IPS DF 19.7 (cell line): ENCODE results near the gene CREBRF.
"Not testable (repeated sequence)": the region's sequence is repeated elsewhere in the genome, so short reads cannot be mapped to it uniquely, and the experiment has no call there.

ENCODE experiments used
- DNase-seq: peaks from one replicate; pipeline ENCODE4 v3.0.0-alpha.2; 2013; ENCODE audit warnings: low read depth, low spot score

Gene CREBRF, protein sequence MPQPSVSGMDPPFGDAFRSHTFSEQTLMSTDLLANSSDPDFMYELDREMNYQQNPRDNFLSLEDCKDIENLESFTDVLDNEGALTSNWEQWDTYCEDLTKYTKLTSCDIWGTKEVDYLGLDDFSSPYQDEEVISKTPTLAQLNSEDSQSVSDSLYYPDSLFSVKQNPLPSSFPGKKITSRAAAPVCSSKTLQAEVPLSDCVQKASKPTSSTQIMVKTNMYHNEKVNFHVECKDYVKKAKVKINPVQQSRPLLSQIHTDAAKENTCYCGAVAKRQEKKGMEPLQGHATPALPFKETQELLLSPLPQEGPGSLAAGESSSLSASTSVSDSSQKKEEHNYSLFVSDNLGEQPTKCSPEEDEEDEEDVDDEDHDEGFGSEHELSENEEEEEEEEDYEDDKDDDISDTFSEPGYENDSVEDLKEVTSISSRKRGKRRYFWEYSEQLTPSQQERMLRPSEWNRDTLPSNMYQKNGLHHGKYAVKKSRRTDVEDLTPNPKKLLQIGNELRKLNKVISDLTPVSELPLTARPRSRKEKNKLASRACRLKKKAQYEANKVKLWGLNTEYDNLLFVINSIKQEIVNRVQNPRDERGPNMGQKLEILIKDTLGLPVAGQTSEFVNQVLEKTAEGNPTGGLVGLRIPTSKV

DNA sequence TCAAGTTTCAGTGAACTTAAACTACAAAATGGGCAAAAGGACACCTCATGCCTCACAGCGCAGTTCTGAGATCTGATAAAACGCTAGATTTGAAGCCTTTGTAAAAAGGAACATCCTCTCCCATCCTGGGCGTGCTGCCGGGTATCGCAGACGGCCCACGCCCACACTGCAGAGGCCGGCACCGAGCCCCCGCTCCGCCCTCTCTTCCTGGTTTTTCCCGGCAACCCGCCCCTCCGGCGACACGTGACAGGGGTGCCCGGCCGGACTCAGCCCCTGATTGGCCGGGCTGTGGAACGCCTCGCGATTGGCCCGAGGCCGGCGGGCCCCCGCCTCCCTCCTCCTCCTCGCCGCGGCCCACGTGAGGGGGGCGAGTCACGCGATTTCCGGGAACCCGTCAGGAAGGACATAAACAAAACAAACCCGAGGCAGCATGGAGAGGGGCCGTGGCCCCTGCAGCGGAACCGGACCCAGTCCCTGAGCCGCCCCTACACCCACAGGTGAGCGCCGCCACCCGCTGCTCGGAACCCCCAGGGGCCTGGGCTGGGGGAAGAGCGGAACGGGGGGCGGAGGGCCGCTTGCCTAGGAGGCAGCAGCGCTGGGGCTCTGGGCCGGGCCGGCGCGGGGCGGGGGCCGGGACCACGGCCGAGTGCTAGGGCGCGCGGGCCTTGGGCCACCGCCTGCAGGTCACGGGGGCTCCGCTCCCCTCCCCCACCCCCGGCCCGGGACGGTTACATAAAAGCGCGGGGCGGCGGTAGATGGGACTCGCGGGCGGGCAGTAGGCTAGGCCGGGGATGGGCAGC is at the start of gene CREBRF:
Gene CREBRF, plus strand, starts transcription at position 370 of the 800 bp plus-strand sequence. CDS start 24,424 bp downstream, outside the sequence.
- DNase-seq, result peak; percentile 78

DNA sequence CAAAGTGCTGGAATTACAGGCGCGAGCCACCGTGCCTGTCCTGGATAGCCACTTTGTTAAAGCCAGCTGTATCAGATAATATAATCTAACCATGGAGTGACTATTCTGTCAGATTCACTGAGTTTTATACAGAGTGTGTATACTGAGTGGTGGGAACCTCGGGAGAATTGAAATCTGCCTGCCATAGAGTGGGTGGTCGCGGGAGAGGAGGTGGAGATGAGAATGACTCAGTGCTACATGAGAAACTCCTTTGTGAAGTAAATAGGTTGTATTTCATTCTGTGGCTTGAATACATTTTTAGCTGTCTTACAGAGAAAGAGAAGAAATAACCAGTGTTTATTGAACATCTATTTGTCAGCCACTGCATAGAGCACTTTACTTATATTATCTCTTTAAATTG is 46.1 kb upstream of the CREBRF start:
- no peak for DNase-seq

DNA sequence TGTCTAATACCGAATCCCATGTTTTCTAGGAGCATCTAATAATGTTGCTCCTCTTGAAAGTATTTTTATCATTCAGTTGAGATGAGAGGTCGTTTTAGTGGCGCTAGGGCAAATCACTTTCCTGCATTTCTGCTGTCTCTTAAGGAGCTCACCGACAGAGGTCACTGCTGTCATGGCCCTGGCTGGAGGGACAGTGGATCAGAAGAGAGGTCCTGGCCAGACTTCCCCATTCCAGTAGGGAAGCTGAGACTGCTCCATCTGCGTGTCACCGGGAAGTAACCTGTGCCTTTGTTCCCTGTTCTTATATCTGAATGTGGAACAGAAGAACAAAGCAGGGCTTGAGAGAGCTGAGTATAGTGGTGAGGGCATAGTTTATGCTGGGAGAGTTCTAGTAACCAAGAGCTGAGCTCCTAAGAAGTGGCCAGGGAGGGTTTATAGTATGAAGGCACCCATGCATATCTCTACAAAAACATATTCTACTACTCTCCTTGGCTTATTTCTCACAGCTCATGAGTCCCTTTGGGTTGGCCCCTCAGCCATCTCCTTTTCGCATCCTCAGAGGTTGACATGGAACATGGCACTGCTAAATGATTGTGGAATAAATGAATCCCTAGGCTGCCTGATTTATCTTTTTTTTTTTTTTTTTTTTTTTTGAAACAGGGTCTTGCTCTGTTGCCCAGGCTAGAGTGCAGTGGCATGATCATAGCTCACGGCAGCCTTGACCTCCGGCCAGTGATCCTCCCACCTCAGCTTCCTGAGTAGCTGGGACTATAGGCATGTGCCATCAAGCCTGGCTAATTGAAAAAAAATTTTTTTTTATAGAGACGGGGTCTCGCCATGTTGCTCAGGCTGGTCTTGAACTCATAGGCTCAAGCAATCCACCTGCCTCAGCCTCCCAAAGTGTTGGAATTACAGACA is 45.3 kb upstream of the CREBRF start:
- DNase-seq, result no peak

DNA sequence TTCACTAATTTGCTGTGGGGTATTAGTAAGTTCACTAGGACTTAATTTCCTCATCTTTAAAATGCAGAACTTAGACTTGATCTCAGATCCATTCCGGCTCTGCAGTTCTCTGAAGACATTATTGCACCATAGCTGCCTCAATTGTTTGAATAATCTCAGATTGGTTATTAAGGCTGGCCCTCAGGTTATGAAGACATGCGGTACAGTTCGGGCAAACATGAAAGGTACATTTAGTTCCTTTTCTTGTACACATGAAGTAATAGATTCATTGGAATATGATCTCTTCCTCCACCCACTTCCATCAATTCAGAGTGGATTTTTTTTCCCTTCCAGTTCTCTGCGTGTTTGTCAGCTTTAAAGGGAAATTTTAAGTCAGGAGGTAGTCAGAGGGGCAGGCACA is 44.6 kb upstream of the CREBRF start:
- no peak for DNase-seq

- DNase-seq, result no peak
These were observed 43.3 kb upstream of the CREBRF start for GRCh38 chr5:173012882-173013281.

- DNase-seq, result no peak
These were observed 41.5 kb upstream of the CREBRF start for GRCh38 chr5:173014671-173015070.

DNA sequence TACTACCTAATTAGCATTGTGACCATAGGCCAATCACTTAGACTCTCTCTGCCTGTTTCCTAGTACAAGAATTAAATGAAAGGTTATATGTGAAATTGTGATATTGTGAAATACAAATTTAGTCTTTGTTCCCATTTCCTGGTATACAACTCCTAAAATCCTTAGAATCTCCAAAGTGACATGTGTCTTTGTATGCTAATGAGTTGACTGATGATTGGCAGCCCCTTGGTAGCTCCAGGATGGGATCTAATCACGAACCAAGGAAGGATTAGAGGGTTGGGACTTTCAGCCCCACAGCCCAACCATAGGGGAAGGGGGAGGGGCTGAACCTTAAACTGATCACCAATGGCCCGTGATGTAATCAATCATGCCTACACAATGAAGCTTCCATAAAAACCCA is 41.0 kb upstream of the CREBRF start:
- DNase-seq, result no peak

GRCh38 chr5:173015598-173016455 is 40.3 kb upstream of the CREBRF start:
- DNase-seq, result no peak

- DNase-seq, result no peak
These were observed 39.5 kb upstream of the CREBRF start for GRCh38 chr5:173016598-173017046.

DNA sequence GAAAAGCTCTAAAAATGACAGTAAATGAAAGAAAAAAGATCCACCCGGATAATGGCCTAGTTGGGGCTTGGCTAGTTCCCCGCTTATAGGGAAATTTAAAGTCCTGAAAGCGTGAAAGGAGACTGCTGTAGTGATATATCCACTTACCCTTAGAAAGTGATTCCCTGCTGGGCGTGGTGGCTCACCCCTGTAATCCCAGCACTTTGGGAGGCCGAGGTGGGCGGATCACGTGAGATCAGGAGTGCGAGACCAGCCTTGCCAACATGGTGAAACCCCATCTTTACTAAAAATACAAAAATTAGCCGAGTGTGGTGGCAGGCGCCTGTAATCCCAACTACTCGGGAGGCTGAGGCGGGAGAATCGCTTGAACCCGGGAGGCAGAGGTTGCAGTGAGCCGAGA is 39.1 kb upstream of the CREBRF start:
- DNase-seq, result not testable (repeated sequence)

GRCh38 chr5:173018358-173018757 is 37.8 kb upstream of the CREBRF start:
- no peak for DNase-seq

GRCh38 chr5:173020154-173020581 is 36.0 kb upstream of the CREBRF start:
- no peak for DNase-seq

DNA sequence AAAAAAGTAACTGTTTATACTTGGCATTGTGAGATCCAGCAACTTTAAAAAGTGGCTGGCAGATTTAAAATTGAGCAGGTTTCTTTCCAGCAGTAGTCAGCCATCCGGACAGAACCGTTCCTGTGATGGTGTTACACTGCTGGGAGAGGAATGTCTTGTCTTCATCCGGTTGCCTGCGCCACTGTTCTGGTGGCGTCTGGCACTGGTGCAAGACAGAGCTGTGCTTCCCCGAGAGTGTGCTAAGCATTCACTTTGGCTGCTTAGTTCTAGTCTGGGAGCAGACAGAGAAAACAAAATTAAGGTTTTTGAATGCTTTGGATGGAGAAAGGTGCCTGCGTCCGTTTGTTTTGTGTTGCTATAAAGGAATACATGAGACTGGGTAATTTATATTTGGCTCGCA is 35.5 kb upstream of the CREBRF start:
- DNase-seq, result no peak

DNA sequence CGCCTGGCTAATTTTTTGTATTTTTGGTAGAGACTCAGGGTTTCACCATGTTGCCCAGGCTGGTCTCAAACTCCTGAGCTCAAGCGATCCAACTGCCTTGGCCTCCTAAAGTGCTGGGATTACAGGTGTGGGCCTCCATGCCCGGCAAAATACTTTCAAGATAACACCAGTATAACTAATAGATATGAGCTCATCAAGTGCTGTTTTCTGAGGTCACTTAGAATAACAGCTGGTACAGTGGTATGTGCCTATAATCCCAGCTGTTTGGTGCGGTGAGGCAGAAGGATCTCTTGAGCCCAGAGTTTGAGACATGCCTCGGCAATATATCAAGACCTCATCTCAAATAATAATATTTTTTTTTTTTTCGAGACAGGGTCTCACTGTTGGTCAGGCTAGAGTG is 30.5 kb upstream of the CREBRF start:
- DNase-seq, result no peak

GRCh38 chr5:173027905-173028304 is 28.2 kb upstream of the CREBRF start:
- DNase-seq, result no peak

DNA sequence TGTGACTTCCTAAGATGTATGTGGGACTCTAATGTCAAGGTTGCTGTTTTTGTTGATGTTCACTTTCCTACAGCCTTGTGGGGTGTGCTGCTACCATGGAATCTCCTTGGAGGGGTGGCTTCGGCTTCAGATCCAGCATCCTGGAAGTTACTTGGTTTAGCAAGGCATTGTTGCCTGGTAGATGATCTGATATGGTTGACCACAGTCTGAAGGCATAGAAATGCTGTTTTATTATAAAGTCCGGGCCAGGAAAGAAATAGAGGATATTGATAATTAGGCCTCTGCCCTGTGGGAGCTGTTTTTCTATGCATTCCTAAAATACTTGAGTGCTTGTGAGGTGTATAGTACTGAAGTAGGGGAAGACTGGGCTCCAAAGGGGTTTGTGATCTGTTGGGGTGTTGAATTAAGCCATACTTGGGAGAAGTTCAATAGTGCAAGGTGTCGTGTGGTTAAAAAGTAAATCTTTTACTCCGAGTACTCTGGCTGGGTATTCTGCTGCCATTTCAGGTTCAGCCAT is 27.3 kb upstream of the CREBRF start:
- DNase-seq, result no peak

DNA sequence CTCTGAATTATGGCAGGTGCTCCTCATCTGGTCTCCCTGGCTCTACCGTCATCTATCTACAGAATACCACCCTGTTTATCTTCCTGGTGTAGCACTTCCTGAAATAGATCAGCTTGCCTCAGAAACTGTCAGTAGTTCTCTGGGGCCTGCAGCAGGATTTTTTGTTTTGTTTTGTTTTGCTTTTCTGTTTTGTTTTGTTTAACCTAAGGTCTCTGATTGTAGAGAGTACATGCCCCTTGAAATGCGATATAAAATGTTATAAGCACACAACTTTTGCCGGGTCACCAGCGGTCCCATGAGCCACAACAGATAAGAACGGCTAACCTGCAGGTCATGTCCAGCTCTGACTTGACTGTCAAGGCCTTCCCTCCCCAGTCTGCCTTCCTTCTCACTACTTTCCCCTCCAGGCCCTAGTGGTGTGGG is 26.6 kb upstream of the CREBRF start:
- no peak for DNase-seq

GRCh38 chr5:173032096-173032495 is 24.1 kb upstream of the CREBRF start:
- DNase-seq, result not testable (repeated sequence)

GRCh38 chr5:173032730-173033129 is 23.4 kb upstream of the CREBRF start:
- no peak for DNase-seq

- DNase-seq, result no peak
These were observed 22.2 kb upstream of the CREBRF start for GRCh38 chr5:173033923-173034322.
